K562 (cell line): ENCODE measurements around the gene CUX1. TPM values are rescaled to one million over a fixed set of nuclear protein-coding genes. Genes with fewer than 3 reads are reported as not detected.
A peak's percentile ranks its signal among the peaks of the same experiment; 100 is the strongest.

Experiments used
- ARID2 ChIP-seq: fragments of 450-650 bp; IDR thresholded peaks from 2 replicates; pipeline ENCODE4 v1.6.1; 2017; ENCODE audit warnings: antibody characterized with exemption, mild to moderate bottlenecking
- ATF7 ChIP-seq: fragments of 450-650 bp; IDR thresholded peaks from 2 replicates; pipeline ENCODE4 v1.7.1; 2014; ENCODE audit warnings: mild to moderate bottlenecking, moderate library complexity
- CC2D1A ChIP-seq: fragments of 450-650 bp; IDR thresholded peaks from 2 replicates; pipeline ENCODE4 v1.6.1; 2017; ENCODE audit warnings: mild to moderate bottlenecking
- CXXC5 ChIP-seq: fragments of 250-450 bp; sonication (Bioruptor Pico); IDR thresholded peaks from 2 replicates; pipeline ENCODE4 v1.8.0; 2022; ENCODE audit warnings: inconsistent platforms, mild to moderate bottlenecking, moderate library complexity
- ESRRA ChIP-seq: fragments of 450-650 bp; IDR thresholded peaks from 2 replicates; pipeline ENCODE4 v1.6.1; 2014; ENCODE audit warnings: low read depth, mild to moderate bottlenecking, moderate library complexity, borderline replicate concordance
- KDM4B ChIP-seq, 2 experiments: fragments of 450-650 bp in 1 of 2; sonication (generic) in 1 of 2; IDR thresholded peaks; 2 replicates each; pipeline ENCODE4 v1.6.1; 2016 to 2017; ENCODE audit warnings: borderline replicate concordance in 2 of 2, antibody characterized with exemption in 1 of 2, low read depth in 1 of 2, mild to moderate bottlenecking in 1 of 2
- L3MBTL2 ChIP-seq: fragments of 450-650 bp; IDR thresholded peaks from 2 replicates; pipeline ENCODE4 v1.6.1; 2016; ENCODE audit warnings: mild to moderate bottlenecking, moderate library complexity
- LCOR ChIP-seq: sonication (generic); formaldehyde crosslinking; IDR thresholded peaks from 2 replicates; pipeline ENCODE4 v1.8.0; 2022; ENCODE audit warnings: mild to moderate bottlenecking, missing genetic modification reagents
- PHB2 ChIP-seq: fragments of 450-650 bp; IDR thresholded peaks from 2 replicates; pipeline ENCODE4 v1.6.1; 2017; ENCODE audit warnings: low read depth
- SMAD2 ChIP-seq: fragments of 150-350 bp; IDR thresholded peaks from 2 replicates; pipeline ENCODE4 v1.6.1; 2014; ENCODE audit warnings: low read depth, mild to moderate bottlenecking, low read length
- SMAD4 ChIP-seq: fragments of 250-450 bp; sonication (Bioruptor Pico); conservative IDR thresholded peaks from 2 replicates; pipeline ENCODE4 v1.8.0; 2021; ENCODE audit warnings: inconsistent platforms, mild to moderate bottlenecking, moderate library complexity
- ZBTB2 ChIP-seq: fragments of 450-650 bp; IDR thresholded peaks from 2 replicates; pipeline ENCODE4 v1.6.1; 2016; ENCODE audit warnings: antibody characterized with exemption
- ZNF57 ChIP-seq: fragments of 450-650 bp; formaldehyde crosslinking; IDR thresholded peaks from 2 replicates; pipeline ENCODE4 v1.4.0; 2020; ENCODE audit warnings: mild to moderate bottlenecking, moderate library complexity
- ZNF583 ChIP-seq: fragments of 250-450 bp; sonication (Bioruptor Pico); IDR thresholded peaks from 2 replicates; pipeline ENCODE4 v1.4.0; 2020
- ZNF830 ChIP-seq: fragments of 250-450 bp; sonication (Bioruptor Pico); IDR thresholded peaks from 2 replicates; pipeline ENCODE4 v1.5.0; 2021; ENCODE audit warnings: mild to moderate bottlenecking
- polyA plus RNA-seq, 8 experiments: library from polyadenylated mRNA; depleted of rRNA in 4 of 8; stranded (reverse) in 5 of 8; unstranded in 3 of 8; fragments of >200 nt; fragmentation: Nextera tagmentation in 2 of 8; fragmentation: Illumina TruSeq in 1 of 8; extraction: Ambion mirVana in 2 of 8; extraction: Trizol in 1 of 8; gene quantifications; 2 replicates each; pipeline versions ENCODE4 v1.2.1 to v1.2.3, GENCODE V29; 2011 to 2014; ENCODE audit warnings: inconsistent platforms in 1 of 8, missing spikeins in 1 of 8
- total RNA-seq, 7 experiments: library from RNA; depleted of rRNA in 6 of 7; stranded (reverse); fragments of >200 nt in 6 of 7; fragmentation: Illumina TruSeq in 2 of 7; extraction: Trizol in 2 of 7; gene quantifications; 2 replicates each; pipeline versions ENCODE4 v1.2.1 to v1.2.3, GENCODE V29; 2011 to 2021; ENCODE audit warnings: low replicate concordance in 1 of 7
- TF ChIP-seq, protein P1 (sequence below): sonication (generic); formaldehyde crosslinking; IDR thresholded peaks from 2 replicates; pipeline ENCODE4 v1.8.0; 2023; ENCODE audit warnings: missing genetic modification reagents, mild to moderate bottlenecking, borderline replicate concordance
- TF ChIP-seq, protein P2 (sequence below): fragments of 450-650 bp; formaldehyde crosslinking; IDR thresholded peaks from 2 replicates; pipeline ENCODE4 v1.4.0; 2020; ENCODE audit warnings: mild to moderate bottlenecking, moderate library complexity
- TF ChIP-seq, protein P3 (sequence below): sonication (generic); formaldehyde crosslinking; IDR thresholded peaks from 2 replicates; pipeline ENCODE4 v1.8.0; 2022; ENCODE audit warnings: missing genetic modification reagents, mild to moderate bottlenecking, moderate library complexity, borderline replicate concordance

The CUX1 gene
- total and polyA plus RNA-seq, 9 of the 15 experiments (the other 6 are each of a cell fraction or from before 2014, with no cell fraction given): 3.6 to 55.3 (median 25.2) TPM

GRCh38 chr7:102272075-102272916, 454.9 kb downstream of the CUX1 start (continued):
- 0 out of 2 replicates have a peak, but pooled peaks have one; percentile 59 for TF ChIP-seq LCOR (CRISPR knock-in tag)
- 0 out of 2 replicates have a peak, but pooled peaks have one; percentile 24 for TF ChIP-seq CXXC5 (CRISPR knock-in tag)
- TF ChIP-seq, protein P1, sequence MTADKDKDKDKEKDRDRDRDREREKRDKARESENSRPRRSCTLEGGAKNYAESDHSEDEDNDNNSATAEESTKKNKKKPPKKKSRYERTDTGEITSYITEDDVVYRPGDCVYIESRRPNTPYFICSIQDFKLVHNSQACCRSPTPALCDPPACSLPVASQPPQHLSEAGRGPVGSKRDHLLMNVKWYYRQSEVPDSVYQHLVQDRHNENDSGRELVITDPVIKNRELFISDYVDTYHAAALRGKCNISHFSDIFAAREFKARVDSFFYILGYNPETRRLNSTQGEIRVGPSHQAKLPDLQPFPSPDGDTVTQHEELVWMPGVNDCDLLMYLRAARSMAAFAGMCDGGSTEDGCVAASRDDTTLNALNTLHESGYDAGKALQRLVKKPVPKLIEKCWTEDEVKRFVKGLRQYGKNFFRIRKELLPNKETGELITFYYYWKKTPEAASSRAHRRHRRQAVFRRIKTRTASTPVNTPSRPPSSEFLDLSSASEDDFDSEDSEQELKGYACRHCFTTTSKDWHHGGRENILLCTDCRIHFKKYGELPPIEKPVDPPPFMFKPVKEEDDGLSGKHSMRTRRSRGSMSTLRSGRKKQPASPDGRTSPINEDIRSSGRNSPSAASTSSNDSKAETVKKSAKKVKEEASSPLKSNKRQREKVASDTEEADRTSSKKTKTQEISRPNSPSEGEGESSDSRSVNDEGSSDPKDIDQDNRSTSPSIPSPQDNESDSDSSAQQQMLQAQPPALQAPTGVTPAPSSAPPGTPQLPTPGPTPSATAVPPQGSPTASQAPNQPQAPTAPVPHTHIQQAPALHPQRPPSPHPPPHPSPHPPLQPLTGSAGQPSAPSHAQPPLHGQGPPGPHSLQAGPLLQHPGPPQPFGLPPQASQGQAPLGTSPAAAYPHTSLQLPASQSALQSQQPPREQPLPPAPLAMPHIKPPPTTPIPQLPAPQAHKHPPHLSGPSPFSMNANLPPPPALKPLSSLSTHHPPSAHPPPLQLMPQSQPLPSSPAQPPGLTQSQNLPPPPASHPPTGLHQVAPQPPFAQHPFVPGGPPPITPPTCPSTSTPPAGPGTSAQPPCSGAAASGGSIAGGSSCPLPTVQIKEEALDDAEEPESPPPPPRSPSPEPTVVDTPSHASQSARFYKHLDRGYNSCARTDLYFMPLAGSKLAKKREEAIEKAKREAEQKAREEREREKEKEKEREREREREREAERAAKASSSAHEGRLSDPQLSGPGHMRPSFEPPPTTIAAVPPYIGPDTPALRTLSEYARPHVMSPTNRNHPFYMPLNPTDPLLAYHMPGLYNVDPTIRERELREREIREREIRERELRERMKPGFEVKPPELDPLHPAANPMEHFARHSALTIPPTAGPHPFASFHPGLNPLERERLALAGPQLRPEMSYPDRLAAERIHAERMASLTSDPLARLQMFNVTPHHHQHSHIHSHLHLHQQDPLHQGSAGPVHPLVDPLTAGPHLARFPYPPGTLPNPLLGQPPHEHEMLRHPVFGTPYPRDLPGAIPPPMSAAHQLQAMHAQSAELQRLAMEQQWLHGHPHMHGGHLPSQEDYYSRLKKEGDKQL (CRISPR knock-in tag): 0 out of 2 replicates have a peak, but pooled peaks have one; percentile 58
- peak; percentile 96 for TF ChIP-seq ARID2
- peak; percentile 47; the same call in 1 of the 2 replicates for TF ChIP-seq ESRRA
- TF ChIP-seq CC2D1A: peak; percentile 94
- TF ChIP-seq ZNF830 (CRISPR knock-in tag): no peak
- TF ChIP-seq ZNF583 (CRISPR knock-in tag): 0 out of 2 replicates have a peak, but pooled peaks have one; percentile 45
- 0 out of 2 replicates have a peak, but pooled peaks have one; percentile 25 for TF ChIP-seq SMAD4 (CRISPR knock-in tag)
- TF ChIP-seq KDM4B (IDR thresholded peaks at IDR 0.05; ENCODE audit: borderline replicate concordance in 2 of 2, low read depth in 1 of 2): no peak
- TF ChIP-seq ATF7: peak; percentile 42; the same call in 1 of the 2 replicates
- TF ChIP-seq PHB2: no peak
- TF ChIP-seq, protein P2, sequence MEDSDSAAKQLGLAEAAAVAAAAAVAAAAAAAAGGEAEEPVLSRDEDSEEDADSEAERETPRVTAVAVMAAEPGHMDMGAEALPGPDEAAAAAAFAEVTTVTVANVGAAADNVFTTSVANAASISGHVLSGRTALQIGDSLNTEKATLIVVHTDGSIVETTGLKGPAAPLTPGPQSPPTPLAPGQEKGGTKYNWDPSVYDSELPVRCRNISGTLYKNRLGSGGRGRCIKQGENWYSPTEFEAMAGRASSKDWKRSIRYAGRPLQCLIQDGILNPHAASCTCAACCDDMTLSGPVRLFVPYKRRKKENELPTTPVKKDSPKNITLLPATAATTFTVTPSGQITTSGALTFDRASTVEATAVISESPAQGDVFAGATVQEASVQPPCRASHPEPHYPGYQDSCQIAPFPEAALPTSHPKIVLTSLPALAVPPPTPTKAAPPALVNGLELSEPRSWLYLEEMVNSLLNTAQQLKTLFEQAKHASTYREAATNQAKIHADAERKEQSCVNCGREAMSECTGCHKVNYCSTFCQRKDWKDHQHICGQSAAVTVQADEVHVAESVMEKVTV (CRISPR knock-in tag): peak; percentile 95
- peak; percentile 19; the same call in 1 of the 2 replicates for TF ChIP-seq L3MBTL2
- TF ChIP-seq, protein P3, sequence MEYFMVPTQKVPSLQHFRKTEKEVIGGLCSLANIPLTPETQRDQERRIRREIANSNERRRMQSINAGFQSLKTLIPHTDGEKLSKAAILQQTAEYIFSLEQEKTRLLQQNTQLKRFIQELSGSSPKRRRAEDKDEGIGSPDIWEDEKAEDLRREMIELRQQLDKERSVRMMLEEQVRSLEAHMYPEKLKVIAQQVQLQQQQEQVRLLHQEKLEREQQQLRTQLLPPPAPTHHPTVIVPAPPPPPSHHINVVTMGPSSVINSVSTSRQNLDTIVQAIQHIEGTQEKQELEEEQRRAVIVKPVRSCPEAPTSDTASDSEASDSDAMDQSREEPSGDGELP: peak; percentile 33; the same call in 1 of the 2 replicates
- TF ChIP-seq ZNF57 (CRISPR knock-in tag): no peak
- no peak for TF ChIP-seq SMAD2
- 0 out of 2 replicates have a peak, but pooled peaks have one; percentile 31 for TF ChIP-seq ZBTB2
